Measurements from ENCODE around the gene GBP7. TPM values are rescaled to one million over a fixed set of nuclear protein-coding genes. Genes with fewer than 3 reads are reported as not detected.

GBP7 gene
- polyA plus RNA-seq, 3 donors: not detected

- Histone ChIP-seq H3K4me1 (ENCODE audit: control insufficient read depth in 1 of 2, insufficient read depth in 2 of 2, low read length in 2 of 2) (no peaks in the 10 kb centered on the region), H3K4me3 (replicated peaks in 1 of 3; ENCODE audit: low read depth in 2 of 3, low read length in 3 of 3) (no peak overlapping the region), H3K36me3 (replicated peaks in 1 of 2; ENCODE audit: control insufficient read depth in 1 of 2, insufficient read depth in 2 of 2, low read length in 2 of 2) (peaks cover 4 to 76% of the 10 kb centered on the region in 2 donors), H3K9ac (ENCODE audit: insufficient read depth, low read length, poor library complexity, severe bottlenecking) (no peak overlapping the region), H3K79me2 (ENCODE audit: insufficient read depth, low read length) (no peaks in the 10 kb centered on the region), H2AFZ (ENCODE audit: insufficient read depth, low read depth, low read length, poor library complexity, severe bottlenecking) (no peak overlapping the region), H3K27me3 (ENCODE audit: control insufficient read depth in 2 of 2, insufficient read depth in 2 of 2, low read length in 2 of 2) (no peaks in the 10 kb centered on the region), H3K27ac (ENCODE audit: low read depth in 1 of 2, low read length in 2 of 2) (no peak overlapping the region), H3K4me2 (replicated peaks; ENCODE audit: extremely low read depth, low read length, poor library complexity, severe bottlenecking) (no peak overlapping the region), H3K9me3 (replicated peaks in 1 of 2; ENCODE audit: control insufficient read depth in 1 of 2, insufficient read depth in 1 of 2, low read length in 2 of 2) (no peaks in the 10 kb centered on the region), H4K20me1 (ENCODE audit: insufficient read depth, low read length) (no peaks in the 10 kb centered on the region)
- TF ChIP-seq, protein P1, sequence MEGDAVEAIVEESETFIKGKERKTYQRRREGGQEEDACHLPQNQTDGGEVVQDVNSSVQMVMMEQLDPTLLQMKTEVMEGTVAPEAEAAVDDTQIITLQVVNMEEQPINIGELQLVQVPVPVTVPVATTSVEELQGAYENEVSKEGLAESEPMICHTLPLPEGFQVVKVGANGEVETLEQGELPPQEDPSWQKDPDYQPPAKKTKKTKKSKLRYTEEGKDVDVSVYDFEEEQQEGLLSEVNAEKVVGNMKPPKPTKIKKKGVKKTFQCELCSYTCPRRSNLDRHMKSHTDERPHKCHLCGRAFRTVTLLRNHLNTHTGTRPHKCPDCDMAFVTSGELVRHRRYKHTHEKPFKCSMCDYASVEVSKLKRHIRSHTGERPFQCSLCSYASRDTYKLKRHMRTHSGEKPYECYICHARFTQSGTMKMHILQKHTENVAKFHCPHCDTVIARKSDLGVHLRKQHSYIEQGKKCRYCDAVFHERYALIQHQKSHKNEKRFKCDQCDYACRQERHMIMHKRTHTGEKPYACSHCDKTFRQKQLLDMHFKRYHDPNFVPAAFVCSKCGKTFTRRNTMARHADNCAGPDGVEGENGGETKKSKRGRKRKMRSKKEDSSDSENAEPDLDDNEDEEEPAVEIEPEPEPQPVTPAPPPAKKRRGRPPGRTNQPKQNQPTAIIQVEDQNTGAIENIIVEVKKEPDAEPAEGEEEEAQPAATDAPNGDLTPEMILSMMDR (IDR thresholded peaks at IDR 0.05): no peak
- no peaks in the 10 kb centered on the region for H3K27me3 Mint-ChIP-seq (ENCODE audit: low read depth in 3 of 3)
- peaks cover 6% of the 10 kb centered on the region for H3K4me1 Mint-ChIP-seq
- 91% methylated on average over 3 of the region's 4 CpGs for WGBS (ENCODE audit: insufficient coverage)
- no peak overlapping the region for H3K27ac Mint-ChIP-seq
- no peak for DNase-seq
- intact Hi-C loops (cut with micrococcal nuclease): no loop called here
- no peak overlapping the region for H3K4me3 Mint-ChIP-seq
- peaks cover 27 to 83% of the 10 kb centered on the region in 2 donors for H3K36me3 Mint-ChIP-seq
- peaks cover 0 to 1% (median 0%) of the 10 kb centered on the region in 7 donors for H3K9me3 Mint-ChIP-seq
Measured at GRCh38 chr1:89190017-89190416, 14.2 kb upstream of the GBP7 start.

DNA sequence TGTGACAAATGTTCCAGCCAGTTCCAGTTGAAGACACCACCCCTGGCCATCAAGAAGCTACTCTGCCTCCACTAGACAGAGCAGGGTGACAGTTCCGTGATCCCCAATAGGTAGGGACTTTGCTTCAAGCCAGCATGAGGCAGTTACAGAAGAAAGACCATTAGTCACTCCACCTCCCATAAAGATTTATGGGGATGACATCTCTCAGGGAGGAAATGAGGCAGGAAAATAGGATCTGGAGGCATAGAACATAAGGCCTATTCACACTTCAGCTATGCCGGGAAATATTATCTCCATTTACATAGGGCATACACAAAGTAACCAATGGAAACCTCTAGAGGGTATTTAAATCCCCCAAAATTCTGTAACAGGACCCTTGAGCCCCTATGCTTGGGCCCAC lies 3.5 kb upstream of the GBP7 start:
- no CpG with 5 or more reads among the region's 2 CpGs for WGBS (ENCODE audit: insufficient coverage)
- H3K4me1 ChIP-seq (ENCODE audit: control insufficient read depth in 1 of 2, insufficient read depth in 2 of 2, low read length in 2 of 2): no peaks in the 10 kb centered on the region
- TF ChIP-seq, protein P1 (IDR thresholded peaks at IDR 0.05): no peak
- H3K27ac Mint-ChIP-seq: no peak overlapping the region
- no peak overlapping the region for H3K4me2 ChIP-seq (replicated peaks; ENCODE audit: extremely low read depth, low read length, poor library complexity, severe bottlenecking)
- H2AFZ ChIP-seq (ENCODE audit: insufficient read depth, low read depth, low read length, poor library complexity, severe bottlenecking): no peak overlapping the region
- no peaks in the 10 kb centered on the region for H3K79me2 ChIP-seq (ENCODE audit: insufficient read depth, low read length)
- H3K36me3 Mint-ChIP-seq: peaks cover 17 to 28% of the 10 kb centered on the region in 2 donors
- no peaks in the 10 kb centered on the region for H3K9me3 ChIP-seq (replicated peaks in 1 of 2; ENCODE audit: control insufficient read depth in 1 of 2, insufficient read depth in 1 of 2, low read length in 2 of 2)
- no peak overlapping the region for H3K4me3 ChIP-seq (replicated peaks in 1 of 3; ENCODE audit: low read depth in 2 of 3, low read length in 3 of 3)
- no peaks in the 10 kb centered on the region for H3K4me1 Mint-ChIP-seq
- H3K4me3 Mint-ChIP-seq: no peak overlapping the region
- no peaks in the 10 kb centered on the region for H3K27me3 Mint-ChIP-seq (ENCODE audit: low read depth in 3 of 3)
- H4K20me1 ChIP-seq (ENCODE audit: insufficient read depth, low read length): no peaks in the 10 kb centered on the region
- no peak for DNase-seq
- no peaks in the 10 kb centered on the region for H3K27me3 ChIP-seq (ENCODE audit: control insufficient read depth in 2 of 2, insufficient read depth in 2 of 2, low read length in 2 of 2)
- no peak overlapping the region for H3K27ac ChIP-seq (ENCODE audit: low read depth in 1 of 2, low read length in 2 of 2)
- intact Hi-C loops (cut with micrococcal nuclease): no loop called here
- H3K36me3 ChIP-seq (replicated peaks in 1 of 2; ENCODE audit: control insufficient read depth in 1 of 2, insufficient read depth in 2 of 2, low read length in 2 of 2): peaks cover 3 to 17% of the 10 kb centered on the region in 2 donors
- no peak overlapping the region for H3K9ac ChIP-seq (ENCODE audit: insufficient read depth, low read length, poor library complexity, severe bottlenecking)
- peaks cover 0 to 12% (median 5%) of the 10 kb centered on the region in 7 donors for H3K9me3 Mint-ChIP-seq
